ENCODE measurements around the gene PTGER1.

GRCh38 chr19:14450876-14451275 is 24.3 kb downstream of the PTGER1 start:
- TF ChIP-seq CTCF (IDR thresholded peaks at IDR 0.05; ENCODE audit: low read depth, low read length, poor library complexity, severe bottlenecking) (no peak), EZH2phosphoT487 (IDR thresholded peaks at IDR 0.05; ENCODE audit: borderline replicate concordance, low read length) (no peak)
